ENCODE data around the gene MGAT3.
"Not testable (repeated sequence)": the region's sequence is repeated elsewhere in the genome, so short reads cannot be mapped to it uniquely, and the experiment has no call there.

The MGAT3 gene

GRCh38 chr22:39494471-39495120 is 37.8 kb downstream of the MGAT3 start:
- DNase-seq = no peak

GRCh38 chr22:39496131-39496838 is 39.5 kb downstream of the MGAT3 start:
- DNase-seq = peak; percentile 21

- DNase-seq = no peak
Measured at GRCh38 chr22:39497429-39497828, 40.6 kb downstream of the MGAT3 start.

- DNase-seq = no peak
Measured at GRCh38 chr22:39498368-39498767, 41.6 kb downstream of the MGAT3 start.

GRCh38 chr22:39498802-39499201 is 42.0 kb downstream of the MGAT3 start:
- no peak for DNase-seq

- no peak for DNase-seq
Measured at GRCh38 chr22:39500101-39500500, 43.3 kb downstream of the MGAT3 start.

- DNase-seq = no peak
Measured at GRCh38 chr22:39501644-39502108, 44.9 kb downstream of the MGAT3 start.

GRCh38 chr22:39502109-39502788 is 45.4 kb downstream of the MGAT3 start, which contains the start of gene MIEF1:
TSS of gene MIEF1 (plus strand) at chr22:39502290. CDS start at chr22:39511295, 9,005 bp downstream.
- DNase-seq = peak; percentile 95

GRCh38 chr22:39502789-39503409 is 46.1 kb downstream of the MGAT3 start:
- DNase-seq = no peak

GRCh38 chr22:39503630-39504029 is 46.8 kb downstream of the MGAT3 start:
- no peak for DNase-seq

- DNase-seq = no peak
Measured at GRCh38 chr22:39504071-39504470, 47.3 kb downstream of the MGAT3 start.

GRCh38 chr22:39507021-39507420 is 50.2 kb downstream of the MGAT3 start:
- not testable (repeated sequence) for DNase-seq

GRCh38 chr22:39508393-39508792 is 51.6 kb downstream of the MGAT3 start:
- no peak for DNase-seq

GRCh38 chr22:39510529-39511149 is 53.8 kb downstream of the MGAT3 start:
- no peak for DNase-seq

- DNase-seq = no peak
Measured at GRCh38 chr22:39511226-39511625, 54.4 kb downstream of the MGAT3 start.

GRCh38 chr22:39512026-39512425 is 55.2 kb downstream of the MGAT3 start:
- DNase-seq = no peak

GRCh38 chr22:39513791-39514190 is 57.0 kb downstream of the MGAT3 start:
- no peak for DNase-seq

GRCh38 chr22:39514373-39514973 is 57.7 kb downstream of the MGAT3 start:
- no peak for DNase-seq

- no peak for DNase-seq
Measured at GRCh38 chr22:39515266-39516050, 58.6 kb downstream of the MGAT3 start.

GRCh38 chr22:39517470-39517869 is 60.7 kb downstream of the MGAT3 start:
- DNase-seq = no peak

- no peak for DNase-seq
Measured at GRCh38 chr22:39518144-39518786, 61.5 kb downstream of the MGAT3 start.

All from amniotic stem cell (primary cell).